IPS-NIHi7 (cell line): ENCODE results near the gene DOCK9.

Experiments used
- DNase-seq: peaks from one replicate; pipeline ENCODE4 v3.0.0; 2012; ENCODE audit warnings: mixed read lengths; ENCODE audit errors: extremely low spot score

The DOCK9 gene

DNA sequence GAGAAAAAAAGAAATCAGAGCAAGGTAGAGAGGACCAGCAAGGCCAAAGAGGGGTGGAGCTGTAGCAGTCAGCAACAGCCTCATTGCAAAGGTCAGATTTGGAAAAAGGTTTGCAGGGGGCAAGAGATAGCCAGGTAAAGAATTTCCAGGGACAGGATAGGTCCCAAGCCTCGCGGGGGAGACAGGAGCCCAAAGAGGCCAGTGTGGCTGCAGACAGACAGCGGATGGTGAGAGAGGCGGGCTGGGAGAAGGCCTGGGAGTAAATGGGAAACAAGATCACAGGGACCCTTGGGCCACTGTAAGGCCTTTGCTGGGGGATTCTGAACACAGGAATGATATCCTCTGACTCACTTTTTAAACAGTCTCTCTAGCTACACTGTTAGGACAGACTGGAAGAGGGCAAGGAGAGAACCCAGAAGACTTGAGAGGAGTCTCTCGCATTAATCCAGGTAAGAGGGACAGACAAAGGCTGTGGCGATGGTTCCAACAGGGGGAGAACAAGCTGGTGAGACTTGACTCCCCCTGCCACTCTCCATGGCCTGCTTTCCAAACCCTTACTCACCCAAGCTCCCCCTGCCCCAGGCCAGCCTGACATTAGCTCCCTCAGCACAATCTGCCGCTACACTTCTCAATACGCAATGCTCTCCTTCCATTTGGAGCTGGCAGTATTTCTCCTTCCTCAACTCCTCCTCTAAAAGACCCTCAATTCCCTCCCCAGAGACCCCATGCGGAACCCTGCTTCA lies 31.8 kb downstream of the DOCK9 start:
- no peak for DNase-seq

- no peak for DNase-seq
Observed at GRCh38 chr13:98944336-98944735, 33.5 kb downstream of the DOCK9 start.

DNA sequence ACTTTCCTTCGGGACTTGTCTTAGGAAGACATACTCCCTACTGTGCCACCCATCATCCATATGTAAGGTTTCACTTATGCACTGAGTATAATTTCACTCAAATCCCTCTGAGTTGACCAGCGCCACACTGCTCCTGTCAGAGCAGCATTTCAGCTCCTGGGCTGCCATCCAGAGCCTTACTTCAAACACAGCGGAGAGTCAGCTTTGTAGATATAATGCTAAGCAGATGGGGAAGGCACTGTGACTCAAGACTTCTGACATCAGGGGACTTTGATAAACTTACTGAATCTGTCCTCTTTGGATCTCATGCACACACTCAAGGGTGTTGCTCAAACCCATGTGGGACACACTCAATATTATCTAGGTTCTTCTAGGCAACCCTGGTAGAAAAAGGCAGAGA lies 34.9 kb downstream of the DOCK9 start:
- DNase-seq = no peak

DNA sequence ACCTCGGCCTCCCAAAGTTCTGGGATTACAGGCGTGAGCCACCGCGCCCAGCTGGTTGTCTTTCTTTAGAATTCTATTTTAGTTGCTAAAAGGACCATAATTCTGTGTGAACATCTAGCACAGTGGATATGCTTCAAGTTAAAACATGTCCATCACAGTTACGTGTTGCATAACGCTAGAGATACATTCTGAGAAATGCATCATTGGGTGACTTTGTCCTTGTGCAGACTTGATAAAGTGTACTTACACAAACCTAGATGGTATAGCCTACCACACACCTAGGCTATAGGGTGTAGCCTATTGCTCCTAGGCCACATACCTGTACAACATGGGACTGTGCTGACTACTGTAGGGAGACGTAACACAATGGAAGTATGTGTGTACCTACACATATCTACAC lies 35.4 kb downstream of the DOCK9 start:
- DNase-seq = no peak

DNA sequence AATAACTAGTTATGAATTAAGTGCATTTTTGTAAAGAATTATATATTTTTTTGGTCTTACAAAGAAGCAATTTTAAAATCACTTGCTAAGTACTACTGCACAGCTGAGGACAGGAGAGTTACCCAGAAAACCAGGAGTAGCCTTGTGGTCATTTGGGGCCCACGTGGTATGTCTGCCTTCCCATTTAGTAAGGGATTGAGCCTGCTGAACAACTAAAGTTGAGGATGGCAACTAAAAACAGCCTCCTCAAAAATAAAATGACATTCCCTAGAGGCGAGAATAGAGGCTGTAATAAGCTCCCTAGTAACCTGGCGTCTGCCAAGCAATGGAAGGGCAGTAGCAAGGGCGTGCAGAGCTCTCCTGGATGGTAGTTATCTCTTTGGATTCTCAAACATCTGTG lies 36.3 kb downstream of the DOCK9 start:
- no peak for DNase-seq

GRCh38 chr13:98941126-98941525 lies 36.7 kb downstream of the DOCK9 start:
- DNase-seq = no peak

GRCh38 chr13:98940325-98941001 lies 37.4 kb downstream of the DOCK9 start:
- DNase-seq = no peak

DNA sequence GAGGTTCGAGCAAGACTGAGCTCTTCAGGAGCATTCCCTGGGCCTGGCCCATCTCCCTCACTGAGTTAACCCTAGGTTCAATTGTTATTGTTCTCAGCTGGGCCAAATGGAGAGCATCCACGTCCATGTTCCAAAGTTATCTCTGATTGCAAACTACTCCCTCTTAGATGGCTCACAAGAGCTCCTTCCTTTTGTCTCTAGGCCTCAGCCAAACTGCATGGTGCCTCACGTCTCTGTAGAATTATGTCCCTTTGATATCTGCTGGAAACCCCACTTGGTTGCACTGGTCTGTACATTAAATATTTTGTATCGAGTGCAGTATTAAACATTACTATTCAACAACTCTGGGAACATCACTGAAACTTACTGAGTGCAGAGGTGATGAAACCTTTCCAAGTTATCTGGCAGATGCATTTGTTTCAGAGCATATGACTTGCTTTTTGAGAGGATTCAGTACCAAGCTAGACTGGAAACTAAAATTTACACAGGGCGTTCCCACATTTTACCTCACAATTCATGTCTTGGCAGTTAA lies 38.1 kb downstream of the DOCK9 start:
- DNase-seq = no peak

DNA sequence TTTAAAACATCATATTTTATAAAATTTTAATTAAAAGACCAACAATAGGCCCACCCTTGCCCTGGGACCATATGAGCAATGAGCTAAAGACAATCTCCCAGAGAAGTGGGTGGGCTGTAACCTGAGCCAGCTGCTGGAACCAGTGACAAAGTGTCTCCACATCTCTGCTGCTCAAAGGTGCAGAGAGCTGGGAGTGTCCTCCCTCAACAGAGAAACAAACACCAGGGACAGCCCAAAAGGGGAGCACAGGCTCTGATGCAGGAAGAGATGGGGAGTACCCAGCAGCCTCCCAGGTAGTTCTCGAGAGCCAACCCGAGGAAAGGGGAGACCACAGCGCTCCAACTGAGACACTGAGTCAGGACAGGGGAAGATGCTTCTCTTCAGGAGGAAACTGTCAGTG lies 39.1 kb downstream of the DOCK9 start:
- peak; percentile 60 for DNase-seq

DNA sequence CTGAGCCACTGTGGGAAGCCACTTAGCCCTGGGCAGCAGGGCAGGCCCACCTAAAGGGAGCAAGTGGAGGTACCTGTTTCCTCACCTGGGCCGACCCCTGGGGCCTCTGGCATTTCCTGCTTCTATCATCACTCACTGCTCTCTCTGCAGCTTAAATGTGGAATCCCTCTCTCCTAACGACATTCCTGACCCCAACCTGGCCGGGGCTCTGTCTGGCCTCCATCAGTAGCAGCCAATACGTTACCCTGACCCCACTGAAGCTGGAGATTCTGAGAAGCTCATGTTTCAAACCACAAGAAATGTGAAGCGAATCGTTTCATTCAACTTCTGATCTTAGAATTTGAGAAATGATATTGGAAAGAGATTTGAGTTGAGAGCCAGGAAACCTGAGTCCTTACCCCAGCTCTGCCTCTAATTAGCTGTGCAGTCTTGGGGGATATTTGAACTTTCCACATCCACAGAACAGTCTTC lies 39.9 kb downstream of the DOCK9 start:
- DNase-seq = peak; percentile 90

GRCh38 chr13:98934243-98934642 lies 43.6 kb downstream of the DOCK9 start:
- no peak for DNase-seq

DNA sequence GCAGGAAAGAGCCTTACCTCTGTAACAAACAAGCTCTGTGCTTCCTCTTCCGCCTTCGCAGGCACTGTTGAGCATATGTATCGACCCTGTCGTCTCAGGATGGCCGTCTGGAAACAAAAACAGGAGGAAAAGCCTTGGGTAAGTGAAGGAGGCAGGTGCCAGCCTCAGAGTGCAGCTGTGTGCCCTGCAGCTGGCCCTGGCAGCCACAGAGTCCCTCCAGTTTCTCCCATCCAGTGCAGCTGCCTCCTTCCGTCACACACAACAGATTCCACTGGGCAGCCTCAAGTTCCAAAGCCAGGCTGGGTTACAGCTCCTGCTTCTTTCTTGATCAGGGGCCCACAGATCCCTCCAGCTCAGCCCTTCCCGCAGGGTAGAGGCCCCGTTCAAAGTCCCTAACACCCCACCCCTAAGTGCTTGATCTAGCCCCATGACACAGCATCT lies 47.7 kb downstream of the DOCK9 start:
- no peak for DNase-seq

DNA sequence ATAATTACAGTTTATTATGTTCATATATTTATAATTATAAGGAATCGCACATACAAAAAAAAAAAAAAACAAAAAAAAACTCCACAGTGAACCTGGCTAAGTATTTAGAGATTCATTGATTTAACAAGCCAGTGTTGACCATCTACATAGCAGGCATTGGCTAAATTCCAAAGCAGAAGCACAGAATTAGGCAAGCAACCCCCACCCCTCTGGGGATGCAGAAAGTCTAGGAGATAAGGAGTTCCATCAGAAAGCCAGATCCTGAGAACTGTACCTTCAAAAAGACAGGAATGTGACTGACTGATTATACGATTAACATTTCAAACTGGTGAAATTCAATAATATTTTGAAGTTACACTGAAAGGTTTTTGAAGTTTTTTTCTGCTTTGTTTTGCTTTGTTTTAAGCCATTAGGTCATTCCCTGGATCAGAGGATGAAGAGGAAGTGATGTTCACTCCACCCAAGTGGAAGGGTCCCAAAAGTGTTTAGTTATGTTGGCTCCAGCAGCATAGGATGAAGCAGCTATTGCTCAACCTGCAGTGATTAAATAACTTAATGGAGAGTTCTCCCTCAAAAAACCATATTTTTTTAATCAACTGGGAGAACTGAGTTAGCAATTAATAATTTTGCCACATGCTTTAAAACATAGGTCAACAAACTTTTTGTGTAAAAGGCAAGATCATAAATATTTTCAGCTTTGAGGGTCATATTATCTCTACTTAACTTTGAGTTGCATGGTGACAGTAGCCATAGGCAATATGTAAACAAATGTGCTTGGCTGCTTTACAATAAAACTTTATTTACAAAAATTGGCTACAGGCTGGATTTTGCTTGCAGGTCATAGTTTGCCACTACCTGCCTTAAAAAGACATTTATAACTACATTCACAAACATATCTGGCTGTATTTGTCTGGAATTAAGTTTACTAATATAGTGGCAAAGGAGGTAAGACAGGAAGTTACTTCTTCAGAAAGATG lies 49.6 kb downstream of the DOCK9 start:
- peak; percentile 37 for DNase-seq

GRCh38 chr13:98925949-98926348 lies 51.9 kb downstream of the DOCK9 start:
- no peak for DNase-seq

DNA sequence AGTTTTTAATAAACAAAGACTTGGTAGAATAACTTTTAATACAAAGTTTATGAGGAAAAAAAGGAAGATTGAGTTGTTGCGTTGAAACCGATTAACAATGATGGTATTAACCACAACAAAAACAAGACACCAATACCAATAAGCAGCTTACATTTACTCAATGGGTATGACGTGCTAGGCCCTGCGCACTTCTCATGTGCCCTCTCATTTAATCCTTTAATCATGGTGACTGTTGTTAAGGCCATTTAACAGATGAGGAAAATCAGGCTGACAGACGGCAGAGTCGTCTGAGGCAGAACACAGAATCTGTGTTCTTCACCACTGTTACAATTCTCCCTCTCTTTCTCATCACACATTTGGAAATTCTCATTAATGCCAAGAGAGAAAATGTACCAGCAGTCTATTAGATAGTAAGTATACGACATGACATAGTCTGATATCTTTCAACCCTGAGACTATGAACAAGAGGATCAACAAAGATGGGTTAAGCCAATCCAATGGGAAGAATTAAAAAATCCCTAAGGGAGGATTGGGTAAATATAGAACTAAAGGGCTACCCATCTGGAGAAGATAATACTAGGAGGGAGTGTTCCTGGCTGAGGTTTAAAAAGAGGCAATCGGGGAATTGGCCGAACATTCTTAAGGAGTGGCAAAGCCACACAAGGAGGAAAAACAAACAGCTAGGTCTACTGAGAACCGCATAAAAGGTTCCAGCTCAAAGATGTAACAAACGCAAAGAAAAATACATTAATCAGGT lies 54.0 kb downstream of the DOCK9 start:
- DNase-seq = no peak

GRCh38 chr13:98922306-98922705 lies 55.6 kb downstream of the DOCK9 start:
- no peak for DNase-seq

DNA sequence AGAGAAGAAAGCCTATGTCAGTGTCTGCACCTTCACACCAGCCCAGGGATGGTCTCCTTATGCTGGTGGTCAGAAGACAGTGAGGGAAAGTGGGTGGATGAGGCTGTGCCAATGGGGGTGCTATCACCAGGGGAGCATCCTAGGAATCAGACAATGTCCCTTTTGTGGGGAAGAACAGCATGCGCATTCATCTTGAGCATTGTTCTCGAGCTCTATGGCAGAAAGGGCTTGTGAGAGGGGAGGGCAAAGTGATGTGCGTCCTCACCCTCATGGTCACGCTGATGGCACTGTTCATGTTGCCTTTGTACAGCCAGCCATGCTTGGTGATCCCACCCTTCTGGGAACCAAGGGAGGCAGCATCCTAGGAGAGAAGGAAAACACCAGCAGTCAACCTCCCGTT lies 56.1 kb downstream of the DOCK9 start:
- no peak for DNase-seq

DNA sequence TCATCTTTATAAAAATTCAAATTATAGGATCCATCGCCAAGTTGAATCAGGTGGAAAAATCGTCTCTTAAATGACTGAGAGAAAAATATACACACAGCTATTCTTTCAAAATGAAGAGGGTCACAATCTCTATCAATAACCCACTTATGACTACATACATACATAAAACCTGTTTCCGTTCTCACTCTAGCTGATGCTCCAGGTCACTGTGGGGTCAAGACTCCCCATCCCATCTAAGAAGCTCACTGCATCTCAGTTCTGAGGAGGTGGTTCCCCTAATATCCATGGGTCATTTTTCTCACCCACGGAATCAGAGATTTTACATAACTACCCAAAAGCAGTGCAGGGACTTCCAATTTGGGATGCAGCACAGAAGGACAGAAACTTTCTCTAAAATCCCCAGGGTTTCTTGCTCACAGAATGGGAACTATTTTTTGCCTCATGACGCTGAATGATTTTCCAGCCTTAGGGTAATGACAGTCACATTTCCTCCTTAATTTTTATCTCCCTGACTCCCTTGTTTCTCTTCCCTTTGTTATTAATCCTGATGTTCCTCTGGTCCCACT lies 56.8 kb downstream of the DOCK9 start:
- DNase-seq = no peak

DNA sequence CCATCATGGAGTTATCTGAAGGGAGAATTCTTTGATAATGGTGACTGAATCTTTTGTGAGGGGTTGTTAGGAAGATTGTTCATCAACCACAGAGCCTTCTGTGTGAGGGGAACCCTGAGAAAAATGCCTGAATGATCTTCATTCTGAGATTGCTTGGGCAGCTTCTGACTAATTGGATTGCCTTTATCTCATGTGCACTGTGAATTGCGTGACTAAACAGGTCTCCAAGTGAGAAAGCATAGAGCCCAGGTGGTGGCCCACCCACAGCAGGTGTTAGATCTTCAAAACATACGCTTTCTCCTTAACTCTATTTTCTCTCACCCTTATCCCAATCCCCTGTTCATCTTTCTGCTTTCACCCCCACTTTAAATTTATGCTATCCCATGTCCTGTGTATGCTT lies 58.3 kb downstream of the DOCK9 start:
- no peak for DNase-seq

DNA sequence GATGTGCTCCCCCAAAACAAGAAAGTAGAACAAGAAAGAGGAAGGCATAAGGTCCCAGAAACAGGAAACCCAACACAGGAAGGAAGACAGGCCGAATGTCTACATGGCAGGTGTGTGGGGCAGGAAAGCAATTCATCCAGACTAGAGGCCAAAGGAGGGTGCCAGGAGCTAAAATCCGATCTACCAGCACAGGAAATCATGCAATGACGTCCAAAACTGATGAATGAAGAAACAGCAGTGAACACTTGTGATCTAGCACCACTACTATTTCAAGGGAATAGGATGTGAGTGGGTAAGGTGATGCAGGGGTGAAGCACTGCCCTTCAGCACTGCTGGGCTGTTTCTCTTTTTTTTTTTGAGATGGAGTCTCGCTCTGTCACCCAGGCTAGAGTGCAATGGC lies 59.1 kb downstream of the DOCK9 start:
- no peak for DNase-seq

GRCh38 chr13:98917116-98917515 lies 60.7 kb downstream of the DOCK9 start:
- no peak for DNase-seq
